Activated CD4-positive, alpha-beta T cell treated with anti-CD3 and anti-CD28 coated beads, Interleukin-2, amount 50 U/mL, for 24 hours (primary cell): ENCODE measurements around the gene TAF3.

Experiments used
- DNase-seq, 2 donors: peaks; one replicate each; pipeline ENCODE4 v3.0.0-alpha.2; 2020; ENCODE audit warnings: low read depth in 1 of 2, low spot score in 1 of 2

Gene TAF3

GRCh38 chr10:7876541-7877127 is 58.3 kb downstream of the TAF3 start:
- no peak for DNase-seq

- DNase-seq: no peak
These were observed 62.8 kb downstream of the TAF3 start for GRCh38 chr10:7881119-7881518.

GRCh38 chr10:7886056-7886455 is 67.8 kb downstream of the TAF3 start:
- DNase-seq: no peak

- no peak for DNase-seq
These were observed 69.0 kb downstream of the TAF3 start for GRCh38 chr10:7887174-7887816.

- no peak for DNase-seq
These were observed 71.7 kb downstream of the TAF3 start for GRCh38 chr10:7889947-7890542.

GRCh38 chr10:7890781-7891180 is 72.5 kb downstream of the TAF3 start:
- no peak for DNase-seq

- no peak for DNase-seq
These were observed 73.3 kb downstream of the TAF3 start for GRCh38 chr10:7891634-7892033.

- DNase-seq: no peak
These were observed 73.8 kb downstream of the TAF3 start for GRCh38 chr10:7892146-7892545.

GRCh38 chr10:7895699-7896090 is 77.4 kb downstream of the TAF3 start:
- no peak for DNase-seq

- DNase-seq: no peak
These were observed 78.0 kb downstream of the TAF3 start for GRCh38 chr10:7896297-7896696.

- DNase-seq: no peak
These were observed 83.0 kb downstream of the TAF3 start for GRCh38 chr10:7901256-7901655.

GRCh38 chr10:7902413-7902812 is 84.1 kb downstream of the TAF3 start:
- DNase-seq: no peak

- DNase-seq: no peak
These were observed 85.5 kb downstream of the TAF3 start for GRCh38 chr10:7903851-7904250.

- DNase-seq: no peak
These were observed 87.8 kb downstream of the TAF3 start for GRCh38 chr10:7906128-7906527.

GRCh38 chr10:7908541-7909210 is 90.4 kb downstream of the TAF3 start:
- DNase-seq: no peak

- no peak for DNase-seq
These were observed 95.0 kb downstream of the TAF3 start for GRCh38 chr10:7913126-7913872.

- no peak for DNase-seq
These were observed 97.7 kb downstream of the TAF3 start for GRCh38 chr10:7915923-7916536.

- no peak for DNase-seq
These were observed 99.4 kb downstream of the TAF3 start for GRCh38 chr10:7917736-7918135.

- no peak for DNase-seq
These were observed 104.4 kb downstream of the TAF3 start for GRCh38 chr10:7922707-7923106.

- no peak for DNase-seq
These were observed 110.2 kb downstream of the TAF3 start for GRCh38 chr10:7928536-7928935.
